HG02571 (cell line): ENCODE results near the gene SLC16A11.

Experiments used
- ATAC-seq: cut with Tn5 transposase; IDR thresholded peaks from one replicate; pipeline ENCODE4 v1.9.1; 2021; ENCODE audit warnings: mild to moderate bottlenecking, moderate library complexity; ENCODE audit not compliant: unreplicated experiment

The SLC16A11 gene

GRCh38 chr17:7026471-7027115 is 17.3 kb downstream of the SLC16A11 start:
- ATAC-seq = no peak

GRCh38 chr17:7025245-7025644 is 18.6 kb downstream of the SLC16A11 start:
- no peak for ATAC-seq

GRCh38 chr17:7024402-7024785 is 19.5 kb downstream of the SLC16A11 start:
- no peak for ATAC-seq

DNA sequence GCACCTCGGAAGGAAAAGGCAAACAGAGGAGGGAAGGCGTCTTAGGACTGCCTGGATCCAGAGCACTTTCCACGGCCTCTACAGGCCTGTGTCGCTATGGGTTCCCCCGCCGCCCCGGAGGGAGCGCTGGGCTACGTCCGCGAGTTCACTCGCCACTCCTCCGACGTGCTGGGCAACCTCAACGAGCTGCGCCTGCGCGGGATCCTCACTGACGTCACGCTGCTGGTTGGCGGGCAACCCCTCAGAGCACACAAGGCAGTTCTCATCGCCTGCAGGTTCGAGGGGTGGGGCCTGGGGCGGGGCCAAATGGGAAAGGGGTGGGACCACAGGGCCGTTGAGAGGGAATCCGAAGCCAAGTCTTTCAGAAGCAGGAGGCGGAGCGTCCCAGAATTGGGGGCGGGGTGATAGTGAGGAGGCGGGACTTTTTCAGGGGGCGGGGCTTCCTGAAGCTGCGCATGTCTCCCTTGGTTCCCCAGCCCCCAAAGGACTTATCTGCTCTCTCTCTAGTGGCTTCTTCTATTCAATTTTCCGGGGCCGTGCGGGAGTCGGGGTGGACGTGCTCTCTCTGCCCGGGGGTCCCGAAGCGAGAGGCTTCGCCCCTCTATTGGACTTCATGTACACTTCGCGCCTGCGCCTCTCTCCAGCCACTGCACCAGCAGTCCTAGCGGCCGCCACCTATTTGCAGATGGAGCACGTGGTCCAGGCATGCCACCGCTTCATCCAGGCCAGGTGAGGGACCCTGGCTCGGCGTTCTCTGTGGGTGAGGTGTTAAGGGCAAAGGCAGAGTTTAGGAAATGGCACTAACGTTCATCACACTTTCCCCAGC is 20.1 kb downstream of the SLC16A11 start:
- ATAC-seq = peak; percentile 39

DNA sequence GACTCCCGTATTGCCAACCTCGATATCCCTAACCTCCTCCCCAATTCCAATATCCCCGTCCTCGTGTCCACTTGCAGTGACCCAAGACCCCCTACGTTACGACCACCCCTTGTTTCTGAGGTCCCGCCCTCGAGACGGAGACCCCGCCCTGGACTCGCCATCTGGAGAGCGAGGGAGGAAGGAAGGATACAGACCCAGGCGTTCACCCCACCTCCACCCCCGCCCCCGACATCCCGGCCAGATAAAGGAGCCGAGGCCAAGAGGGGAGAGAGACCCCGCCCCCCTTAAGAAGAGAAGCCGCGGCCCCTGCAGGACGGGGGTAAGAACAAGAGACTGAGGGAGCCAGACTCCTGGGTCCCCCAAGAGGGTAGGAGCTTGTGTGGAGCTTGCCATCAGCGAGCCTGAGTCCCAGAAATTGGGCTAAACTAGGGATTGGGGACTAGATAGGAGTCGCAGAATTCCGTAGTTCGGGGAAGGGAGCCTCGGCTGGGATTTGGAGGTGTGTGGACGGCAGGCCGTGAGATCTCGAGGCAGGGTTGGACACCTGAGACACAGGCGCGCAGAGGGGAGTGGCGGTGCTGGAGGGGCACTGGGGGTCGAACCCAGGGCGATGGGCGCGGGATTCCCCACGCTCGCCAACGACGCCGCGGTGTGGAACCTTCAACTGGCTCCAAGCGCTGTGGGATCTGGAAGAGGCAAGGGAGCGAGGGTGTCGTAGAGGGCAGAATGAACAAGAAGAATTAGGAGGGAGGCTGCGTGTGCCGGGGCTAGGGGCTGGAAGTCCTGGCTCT is 20.9 kb downstream of the SLC16A11 start, which contains the start of gene BCL6B:
Gene BCL6B, plus strand, starts transcription at position 270 of the 791 bp plus-strand sequence. CDS start 622 bp downstream, outside the sequence.
- ATAC-seq = no peak

DNA sequence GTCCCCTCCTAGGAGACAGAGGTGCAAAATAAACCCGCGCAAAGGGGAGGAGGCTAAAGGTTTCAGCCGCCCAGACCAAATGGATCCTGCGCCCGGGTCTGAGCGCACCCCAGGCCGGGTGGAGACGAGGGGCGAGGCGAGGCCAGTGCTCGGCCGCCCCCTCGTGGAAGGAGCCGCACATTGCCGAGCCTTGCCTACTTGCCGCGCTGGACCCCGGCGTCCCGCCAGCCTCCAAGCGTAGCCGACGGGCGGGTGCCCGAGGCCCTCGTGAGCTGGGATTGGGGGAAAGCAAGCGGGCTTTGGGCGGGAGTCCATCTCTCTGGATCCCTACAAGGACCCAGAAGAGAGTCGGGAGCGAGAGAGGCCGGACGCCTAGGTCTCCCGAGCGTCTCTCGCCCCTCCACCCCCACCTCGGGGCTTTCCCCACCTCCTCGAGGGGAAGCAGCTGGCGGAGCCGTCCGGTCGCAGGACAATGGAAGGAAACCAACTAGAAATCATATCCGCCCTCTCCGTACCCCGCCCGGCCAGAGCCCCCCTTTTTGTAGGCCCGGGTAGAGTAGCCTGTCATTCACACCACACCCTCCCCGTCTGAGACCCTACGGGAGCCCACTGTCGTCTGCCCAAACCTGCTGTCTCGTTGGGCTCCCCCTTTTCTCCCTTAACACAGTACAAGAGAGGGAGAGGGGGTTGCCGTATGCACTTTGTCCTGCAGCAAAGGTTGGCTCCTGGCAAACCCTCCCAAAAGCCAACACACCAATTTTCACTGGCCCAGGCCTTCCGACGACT is 21.7 kb downstream of the SLC16A11 start:
- peak; percentile 65 for ATAC-seq

DNA sequence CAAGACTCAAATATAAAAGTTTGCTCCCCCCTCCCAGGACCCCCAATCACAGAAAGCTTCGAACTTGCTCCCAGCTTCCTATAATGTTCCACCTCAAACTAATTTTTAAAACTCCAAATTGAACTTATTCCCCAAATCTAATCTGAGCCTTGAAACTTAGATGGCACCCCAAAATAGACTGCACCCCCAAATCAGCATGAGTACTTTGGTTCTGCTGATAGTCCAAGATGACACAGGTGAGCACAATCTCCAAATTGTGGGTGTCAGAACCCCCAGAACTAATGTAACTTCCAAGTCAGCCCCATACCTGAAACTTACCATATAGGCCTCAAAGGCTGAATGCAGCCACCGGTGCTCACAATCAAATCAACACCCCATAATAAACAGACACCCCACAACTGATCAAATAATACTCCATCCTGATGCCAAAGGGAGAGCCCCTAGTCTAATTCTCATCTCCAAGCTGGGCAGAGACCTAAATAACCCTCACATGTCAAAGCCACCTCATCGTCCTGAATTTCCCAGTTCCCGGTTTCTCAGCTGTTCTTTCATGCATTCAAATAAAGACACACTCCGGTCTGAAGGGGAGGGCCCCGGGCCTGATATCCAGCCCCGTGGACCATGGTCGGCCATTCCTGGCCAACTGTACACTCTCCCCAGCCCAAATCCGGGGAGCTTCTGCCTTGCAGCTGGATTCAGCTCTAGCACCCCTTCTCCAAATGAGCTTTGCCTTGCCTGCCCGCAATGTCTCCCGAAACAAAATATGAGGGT is 22.8 kb downstream of the SLC16A11 start:
- ATAC-seq = no peak

- ATAC-seq = no peak
Observed at GRCh38 chr17:7019839-7020519, 23.9 kb downstream of the SLC16A11 start.

DNA sequence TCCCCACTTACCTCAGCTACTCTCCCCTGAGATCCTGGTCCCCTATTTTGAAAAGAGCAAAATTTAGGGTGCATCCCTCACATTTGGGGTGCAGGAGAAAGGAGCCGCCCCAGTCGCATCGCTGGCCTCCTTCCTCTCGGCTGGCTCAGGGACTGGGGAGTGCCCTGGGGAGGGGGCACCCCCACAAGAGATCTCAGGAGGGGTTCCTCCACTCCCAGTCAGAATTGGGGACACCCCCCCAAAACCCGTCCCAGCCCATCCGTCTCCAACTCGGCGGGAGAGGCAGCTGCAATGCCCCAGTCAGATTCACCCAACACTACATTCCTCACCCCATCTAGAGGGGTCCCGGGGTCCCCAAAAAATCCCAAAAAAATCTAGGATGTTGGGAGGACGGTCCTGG is 24.5 kb downstream of the SLC16A11 start:
- ATAC-seq = no peak

DNA sequence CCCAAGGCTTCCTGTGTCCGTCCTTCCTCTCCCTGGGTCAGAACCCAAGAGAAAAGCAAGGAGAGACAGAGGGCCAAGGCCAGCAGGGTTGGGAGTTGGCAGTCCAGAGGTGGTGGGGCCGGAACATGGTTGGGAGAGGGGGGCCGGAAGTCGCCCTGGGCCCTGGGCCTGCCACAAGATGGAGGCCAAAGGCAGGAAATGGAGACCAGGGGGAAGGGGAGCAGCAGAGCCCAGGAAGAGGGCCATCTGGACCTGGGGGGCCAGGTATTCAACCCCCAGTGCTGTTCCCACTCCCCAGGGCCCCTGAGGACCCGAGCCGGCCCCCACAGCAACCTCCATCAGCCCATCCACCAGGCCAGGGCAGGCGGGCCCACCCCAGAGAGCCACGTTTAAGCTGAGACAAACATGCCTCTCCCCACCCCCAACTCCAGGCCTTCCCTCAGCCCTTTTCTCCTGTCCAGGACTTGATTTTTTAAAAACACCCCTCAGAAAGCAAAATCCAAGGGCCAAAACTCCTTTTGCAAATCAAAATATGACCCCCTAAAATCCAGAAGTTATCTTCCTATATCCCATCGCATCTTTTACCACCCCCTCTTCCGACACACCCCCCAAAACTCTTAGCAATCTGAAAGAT is 25.4 kb downstream of the SLC16A11 start:
- no peak for ATAC-seq

DNA sequence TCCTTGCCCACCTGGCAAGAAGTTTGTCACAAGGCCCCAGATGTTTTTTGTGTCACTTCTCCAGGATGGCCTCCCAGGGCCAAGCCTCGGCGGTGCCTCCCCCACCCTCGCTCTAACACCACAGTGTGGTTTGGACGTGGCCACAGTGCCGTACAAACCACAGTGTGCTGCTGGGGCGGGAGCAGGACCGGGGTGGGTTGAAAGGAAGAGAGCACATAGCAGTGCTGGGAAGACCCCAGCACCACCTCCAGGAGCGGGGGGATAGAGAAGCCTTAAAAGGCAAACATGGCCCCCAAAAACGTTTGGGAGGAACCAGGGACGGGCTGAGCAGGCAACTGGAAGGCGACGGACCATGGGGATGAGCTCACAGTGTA is 26.1 kb downstream of the SLC16A11 start:
- no peak for ATAC-seq

GRCh38 chr17:7016886-7017826 is 26.7 kb downstream of the SLC16A11 start:
- ATAC-seq = no peak

DNA sequence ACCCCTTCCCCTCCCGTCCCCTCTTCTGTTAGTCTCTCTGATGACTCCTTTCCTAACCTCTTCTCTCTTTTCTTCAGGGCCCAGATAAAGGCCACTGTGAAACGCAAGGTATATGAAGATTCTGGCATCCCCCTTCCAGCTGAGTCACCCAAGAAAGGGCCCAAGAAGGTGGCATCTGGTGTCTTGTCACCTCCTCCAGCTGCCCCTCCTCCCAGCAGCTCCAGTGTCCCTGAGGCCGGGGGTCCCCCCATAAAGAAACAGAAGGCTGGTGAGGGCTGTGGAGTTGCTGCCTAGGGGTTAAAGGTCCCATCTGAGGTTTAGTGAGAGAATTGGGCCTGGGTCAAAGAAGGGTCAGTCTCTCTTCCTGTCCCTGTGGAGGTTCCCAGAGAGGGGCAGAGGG is 27.5 kb downstream of the SLC16A11 start:
- ATAC-seq = no peak

- ATAC-seq = peak; percentile 15
Observed at GRCh38 chr17:7014995-7015958, 28.6 kb downstream of the SLC16A11 start.

- peak; percentile 74 for ATAC-seq
Observed at GRCh38 chr17:7014261-7014994, 29.5 kb downstream of the SLC16A11 start.

- no peak for ATAC-seq
Observed at GRCh38 chr17:7011942-7012254, 32.0 kb downstream of the SLC16A11 start.
